ENCODE results near the gene CHTOP.
"Not testable (repeated sequence)": the region's sequence is repeated elsewhere in the genome, so short reads cannot be mapped to it uniquely, and the experiment has no call there.

Gene CHTOP, protein sequence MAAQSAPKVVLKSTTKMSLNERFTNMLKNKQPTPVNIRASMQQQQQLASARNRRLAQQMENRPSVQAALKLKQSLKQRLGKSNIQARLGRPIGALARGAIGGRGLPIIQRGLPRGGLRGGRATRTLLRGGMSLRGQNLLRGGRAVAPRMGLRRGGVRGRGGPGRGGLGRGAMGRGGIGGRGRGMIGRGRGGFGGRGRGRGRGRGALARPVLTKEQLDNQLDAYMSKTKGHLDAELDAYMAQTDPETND

DNA sequence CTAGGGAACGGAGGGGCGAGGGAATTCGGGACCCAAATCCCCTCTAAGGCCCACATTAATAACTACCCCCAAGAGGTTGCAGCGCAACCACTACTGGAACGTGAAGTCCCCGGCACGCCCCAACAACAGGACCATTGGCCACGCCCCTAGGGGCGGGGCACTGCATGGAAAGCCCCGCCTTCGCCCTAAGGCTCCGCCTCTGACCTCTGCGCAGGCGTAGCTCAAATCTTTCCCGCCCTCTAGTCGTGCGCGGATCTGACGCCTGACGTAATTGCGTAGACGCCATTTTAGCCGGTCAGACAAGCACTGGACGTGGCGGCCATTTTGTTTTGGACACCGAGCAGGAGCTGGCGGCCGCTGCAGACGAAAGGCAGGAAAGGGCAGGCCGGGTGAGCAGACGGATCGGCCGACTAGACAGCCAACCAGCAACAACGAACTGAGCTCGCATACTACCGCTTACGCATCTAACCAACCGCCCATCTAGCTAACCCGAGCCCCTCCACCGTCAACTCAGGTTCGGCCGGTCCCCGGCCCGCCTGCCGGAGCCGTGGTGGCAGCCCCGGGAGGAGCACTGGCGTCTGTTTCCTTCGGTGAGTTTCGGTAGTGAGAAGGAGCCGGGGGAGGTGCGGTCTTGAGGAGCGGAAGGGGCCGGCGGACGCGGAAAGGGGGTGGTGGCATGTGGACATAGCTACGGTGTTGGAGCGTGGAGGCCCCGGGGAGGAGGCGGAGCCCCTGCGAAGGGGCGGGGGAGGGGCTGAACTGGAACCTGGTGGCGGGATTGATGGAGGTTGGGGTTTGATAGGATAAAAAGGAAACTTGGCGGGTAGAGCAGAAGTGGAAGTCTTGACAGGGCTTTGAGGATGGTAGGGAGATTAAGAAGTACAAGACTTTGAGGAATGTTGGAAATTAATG is at the start of gene CHTOP:
TSS of gene CHTOP (plus strand) at position 313 of the 912 bp plus-strand sequence. CDS start 2,523 bp downstream, outside the sequence.
- peak; percentile 97 for DNase-seq

DNA sequence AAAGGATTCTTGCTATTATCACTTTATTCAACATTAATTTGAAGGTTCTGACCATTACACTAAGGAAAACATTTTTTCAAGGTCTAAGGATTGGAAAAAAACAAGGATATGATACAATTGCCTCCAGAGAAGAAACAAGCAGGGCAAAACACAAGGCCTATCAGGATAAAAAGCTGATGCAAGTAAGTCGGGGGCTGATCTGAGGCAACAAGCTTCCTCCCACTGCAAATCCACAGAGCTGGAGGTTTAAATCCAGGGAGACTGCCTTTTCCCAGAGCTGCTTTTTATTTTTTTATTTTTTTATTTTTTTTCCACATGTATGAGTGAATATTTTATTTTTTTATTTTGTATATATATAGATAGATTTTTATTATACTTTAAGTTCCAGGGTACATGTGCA is 48.9 kb upstream of the CHTOP start:
- no peak for DNase-seq

DNA sequence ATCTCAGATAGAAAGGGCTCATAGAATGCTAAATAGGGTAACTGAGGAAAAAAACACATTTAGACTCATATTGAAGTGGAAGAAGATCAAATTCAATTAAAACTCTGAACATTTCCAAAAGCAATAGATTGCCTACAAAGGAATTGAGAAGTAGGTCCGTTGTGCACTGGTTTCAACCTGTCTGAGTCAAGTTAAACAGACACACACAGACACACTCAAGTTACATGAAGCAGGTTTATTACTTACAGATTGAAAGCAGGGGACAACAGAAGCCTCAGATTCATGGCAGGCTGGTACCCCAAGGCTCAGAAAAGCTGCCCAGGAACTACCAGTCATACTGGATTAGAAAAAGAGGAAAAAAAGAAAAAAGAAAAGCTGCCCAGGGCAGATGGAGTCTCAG is 47.5 kb upstream of the CHTOP start:
- DNase-seq = no peak

DNA sequence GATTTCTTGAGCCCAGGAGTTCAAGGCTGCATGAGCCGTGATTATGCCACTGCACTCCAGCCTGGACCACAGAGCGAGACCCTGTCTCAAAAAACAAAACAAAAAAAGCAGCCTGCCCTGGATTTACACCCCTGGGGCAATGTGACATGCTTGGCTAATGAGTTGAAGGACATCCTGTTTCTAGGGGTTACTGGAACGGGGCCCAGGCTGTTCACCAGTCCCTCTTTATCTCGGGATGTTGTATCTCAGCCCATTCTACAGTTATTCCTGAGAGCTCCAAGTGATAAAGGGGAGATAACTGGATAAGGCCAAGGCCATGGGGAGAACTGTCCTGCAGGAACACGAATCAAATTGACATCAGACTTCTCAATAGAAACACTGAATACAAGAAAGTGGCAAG is 46.6 kb upstream of the CHTOP start:
- DNase-seq = no peak

DNA sequence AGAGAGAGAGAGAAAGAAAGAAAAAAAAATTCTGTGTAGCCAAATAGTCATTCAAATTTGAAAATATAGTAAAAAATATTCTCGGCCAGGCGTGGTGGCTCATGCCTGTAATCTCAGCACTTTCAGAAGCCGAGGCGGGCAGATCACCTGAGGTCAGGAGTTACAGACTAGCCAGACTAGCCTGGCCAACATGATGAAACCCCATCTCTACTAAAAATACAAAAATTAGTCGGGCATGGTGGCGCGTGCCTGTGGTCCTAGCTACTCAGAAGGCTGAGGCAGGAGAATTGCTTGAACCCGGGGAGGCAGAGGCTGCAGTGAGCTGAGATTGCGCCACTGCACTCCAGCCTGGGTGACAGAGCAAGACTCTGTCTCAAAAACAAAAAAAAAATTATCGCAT is 45.8 kb upstream of the CHTOP start:
- DNase-seq = not testable (repeated sequence)

DNA sequence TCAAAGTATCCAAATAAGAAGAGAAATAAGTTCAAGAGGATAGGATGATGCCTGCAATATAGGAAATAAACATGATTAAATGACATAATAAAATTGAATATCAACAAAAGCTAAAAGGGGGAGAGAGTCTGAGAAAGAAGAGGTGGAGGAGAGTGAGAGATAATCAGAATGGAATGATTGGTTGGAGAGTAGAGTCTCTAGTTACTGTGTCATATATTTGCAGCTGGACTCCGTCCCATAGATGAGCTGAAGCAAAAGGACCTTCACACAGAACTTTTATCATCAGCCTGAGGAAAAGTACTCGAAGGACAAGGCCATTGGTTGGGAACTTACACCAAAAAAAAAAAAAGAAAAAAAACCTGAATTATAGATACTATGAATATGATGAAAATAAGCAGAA is 45.4 kb upstream of the CHTOP start:
- DNase-seq = no peak

DNA sequence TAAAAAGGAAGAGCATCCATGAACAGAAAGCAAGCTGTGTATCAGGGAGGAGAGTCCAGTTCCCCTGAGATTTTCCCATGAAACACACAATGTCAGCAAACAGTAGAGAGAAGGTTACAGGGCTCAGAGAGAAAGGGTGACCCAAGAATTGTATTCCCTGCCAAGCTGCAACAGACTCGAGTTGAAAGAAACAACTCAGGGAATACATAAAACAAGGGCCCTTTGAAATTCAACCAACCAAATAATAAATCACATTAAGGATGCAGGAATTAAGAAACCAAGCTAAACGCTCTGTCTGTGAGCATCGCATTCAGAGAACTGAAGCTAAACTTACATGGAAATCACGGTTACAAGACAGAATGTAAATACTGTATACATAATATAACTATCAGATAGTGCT is 41.1 kb upstream of the CHTOP start:
- no peak for DNase-seq

DNA sequence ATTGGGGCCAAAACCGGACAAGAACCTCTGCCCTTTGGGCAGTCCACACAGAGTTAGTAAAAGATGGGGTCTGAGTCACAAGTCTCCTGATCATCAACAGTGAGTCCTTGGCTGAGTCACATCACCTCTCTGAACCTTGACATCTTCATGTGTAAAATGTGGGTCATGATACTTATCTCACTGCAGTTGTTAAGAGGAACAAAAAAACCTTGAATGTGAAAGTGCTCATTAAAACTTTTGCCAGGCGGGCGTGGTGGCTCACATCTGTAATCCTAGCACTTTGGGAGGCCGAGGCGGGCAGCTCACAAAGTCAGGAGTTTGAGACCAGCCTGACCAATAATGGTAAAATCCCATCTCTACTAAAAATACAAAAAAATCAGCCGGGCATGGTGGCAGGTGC is 36.7 kb upstream of the CHTOP start:
- peak; percentile 4 for DNase-seq

DNA sequence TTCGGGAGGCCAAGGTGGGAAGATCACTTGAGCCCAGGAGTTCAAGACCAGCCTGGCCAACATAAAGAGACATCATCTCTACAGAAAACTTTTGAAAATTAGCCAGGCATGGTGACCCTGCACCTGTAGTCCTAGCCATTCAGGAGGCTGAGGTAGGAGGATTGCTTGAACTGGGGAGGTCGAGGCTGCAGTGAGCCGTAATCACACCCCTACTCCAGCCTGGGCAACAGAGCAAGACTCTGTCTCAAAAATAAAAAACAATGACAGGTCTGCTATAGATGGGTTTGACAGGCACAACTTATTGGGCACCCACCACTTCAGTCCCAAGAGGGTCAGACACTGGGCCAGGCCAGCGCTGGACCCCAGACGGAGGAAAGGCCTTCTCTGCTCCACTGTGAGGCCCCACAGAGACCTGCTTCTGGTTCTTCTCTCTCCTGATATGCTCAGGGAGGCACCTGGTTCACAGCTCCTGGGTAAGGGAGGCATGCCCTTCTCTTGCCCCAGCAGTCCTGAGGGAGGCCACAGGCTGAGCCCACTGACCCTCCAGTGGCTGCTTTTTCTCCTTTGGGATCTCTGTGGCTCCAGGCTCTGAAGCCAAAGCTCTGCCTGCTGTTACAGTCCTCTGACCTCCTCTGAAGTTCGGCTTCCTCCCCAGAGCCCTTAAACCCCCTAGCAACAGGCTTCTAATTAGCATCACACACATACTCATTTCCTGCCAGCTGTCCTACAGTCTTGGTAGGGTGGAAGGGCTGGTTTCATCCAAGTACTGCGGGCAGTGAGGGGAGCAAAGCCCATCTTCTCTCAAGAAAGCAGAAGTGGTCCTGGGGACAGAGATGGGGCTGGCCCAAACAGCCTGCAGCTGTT is 35.3 kb upstream of the CHTOP start:
- DNase-seq = peak; percentile 27

DNA sequence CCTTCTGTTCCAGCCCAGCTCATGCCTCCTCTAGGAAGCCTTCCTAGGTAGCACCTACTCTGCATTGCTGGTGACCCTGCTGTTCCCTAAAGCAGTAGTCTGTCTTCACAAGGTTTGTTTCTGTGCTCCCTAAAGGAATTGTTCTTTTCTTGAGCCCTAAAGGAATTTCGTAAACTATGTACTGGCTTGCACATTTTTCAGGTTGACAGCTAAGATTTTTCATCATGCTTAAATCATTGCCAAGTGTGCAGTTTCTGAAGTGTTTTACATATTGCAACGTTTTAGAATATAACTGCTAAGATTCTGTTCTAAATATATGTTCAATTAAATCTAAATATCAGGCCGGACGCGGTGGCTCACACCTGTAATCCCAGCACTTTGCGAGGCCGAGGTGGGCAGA is 34.0 kb upstream of the CHTOP start:
- no peak for DNase-seq

DNA sequence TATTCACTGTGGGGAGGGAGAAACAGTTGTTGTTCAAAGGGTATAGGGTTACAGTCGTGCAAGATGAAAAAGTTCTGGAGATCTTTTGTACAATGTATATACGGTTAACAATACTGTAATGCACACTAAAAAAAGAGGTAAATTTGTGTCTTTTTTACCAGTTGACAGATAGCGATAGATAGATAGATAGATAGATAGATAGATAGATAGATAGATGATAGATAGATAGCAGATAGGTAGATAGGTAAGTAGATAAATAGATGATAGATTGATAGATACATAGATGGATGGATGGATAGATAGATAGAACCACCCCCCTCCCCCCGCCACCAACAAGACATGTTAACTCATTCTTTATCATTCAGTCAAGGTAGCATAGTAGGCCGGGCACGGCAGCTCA is 31.1 kb upstream of the CHTOP start:
- no peak for DNase-seq

DNA sequence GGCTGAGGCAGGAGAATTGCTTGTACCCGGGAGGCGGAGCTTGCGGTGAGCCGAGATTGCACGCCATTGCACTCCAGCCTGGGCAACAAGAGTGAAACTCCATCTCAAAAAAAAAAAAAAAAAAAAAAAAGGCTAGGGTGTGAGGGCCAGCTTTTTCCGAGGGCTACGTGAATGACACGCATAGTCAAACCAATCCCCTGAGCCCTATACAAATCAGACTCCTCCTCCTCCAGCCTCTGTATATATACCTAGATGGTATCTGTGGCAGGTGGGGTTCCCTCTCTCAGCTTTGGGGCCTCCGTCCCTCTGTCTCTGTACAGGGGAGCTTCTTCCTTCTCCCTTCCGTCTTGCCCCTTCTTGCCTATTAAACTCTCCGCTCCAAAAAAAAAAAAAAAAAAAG is 27.7 kb upstream of the CHTOP start:
- DNase-seq = no peak

DNA sequence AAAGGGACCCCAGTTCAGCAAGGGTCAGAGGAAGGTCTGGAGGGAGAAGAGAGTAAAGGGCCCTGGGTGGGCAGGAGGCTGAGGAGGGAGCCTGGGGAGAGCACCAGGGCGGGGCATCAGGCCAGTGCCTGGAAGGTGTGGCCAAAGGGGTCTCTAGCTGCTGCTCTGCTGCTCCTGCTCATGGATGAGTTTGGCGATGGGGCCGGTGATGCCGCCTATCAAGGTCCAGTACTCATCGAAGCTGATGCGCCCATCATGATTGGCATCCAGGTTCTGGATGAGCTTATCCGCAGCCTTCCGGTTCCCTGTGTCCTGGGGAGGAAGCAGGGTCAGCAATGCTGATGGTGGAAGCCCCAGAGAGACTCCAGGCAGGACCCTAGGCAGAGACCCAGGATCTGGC is 26.5 kb upstream of the CHTOP start:
- no peak for DNase-seq

DNA sequence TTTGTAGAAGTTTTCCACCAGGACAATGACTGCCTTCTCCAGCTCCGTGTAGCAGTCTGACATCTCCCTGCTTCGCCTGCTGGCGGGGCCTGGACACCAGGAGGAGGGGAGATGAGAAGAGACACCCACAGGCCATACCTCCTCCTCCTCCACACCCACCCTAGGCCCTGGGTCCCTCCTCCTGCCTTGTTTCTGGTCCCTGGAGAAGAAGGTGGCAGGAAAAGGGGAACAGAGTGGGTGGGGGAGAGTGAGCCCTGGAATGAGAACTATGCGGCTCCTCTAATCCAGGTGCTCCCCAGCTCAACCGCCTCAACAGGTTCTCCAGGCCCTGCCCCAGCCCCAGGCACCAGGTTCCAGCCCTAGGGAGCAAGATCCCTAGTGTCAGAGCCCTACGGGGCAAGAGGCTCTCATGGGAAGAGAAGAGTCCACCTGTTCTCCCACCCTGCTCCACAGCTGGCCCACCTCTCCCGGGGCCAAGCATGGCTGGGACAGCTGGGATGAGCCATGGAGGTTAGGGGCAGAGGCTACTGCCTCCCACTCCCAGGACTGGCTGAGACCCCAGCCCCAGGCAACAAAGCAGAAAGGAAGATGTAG is 25.7 kb upstream of the CHTOP start:
- no peak for DNase-seq

DNA sequence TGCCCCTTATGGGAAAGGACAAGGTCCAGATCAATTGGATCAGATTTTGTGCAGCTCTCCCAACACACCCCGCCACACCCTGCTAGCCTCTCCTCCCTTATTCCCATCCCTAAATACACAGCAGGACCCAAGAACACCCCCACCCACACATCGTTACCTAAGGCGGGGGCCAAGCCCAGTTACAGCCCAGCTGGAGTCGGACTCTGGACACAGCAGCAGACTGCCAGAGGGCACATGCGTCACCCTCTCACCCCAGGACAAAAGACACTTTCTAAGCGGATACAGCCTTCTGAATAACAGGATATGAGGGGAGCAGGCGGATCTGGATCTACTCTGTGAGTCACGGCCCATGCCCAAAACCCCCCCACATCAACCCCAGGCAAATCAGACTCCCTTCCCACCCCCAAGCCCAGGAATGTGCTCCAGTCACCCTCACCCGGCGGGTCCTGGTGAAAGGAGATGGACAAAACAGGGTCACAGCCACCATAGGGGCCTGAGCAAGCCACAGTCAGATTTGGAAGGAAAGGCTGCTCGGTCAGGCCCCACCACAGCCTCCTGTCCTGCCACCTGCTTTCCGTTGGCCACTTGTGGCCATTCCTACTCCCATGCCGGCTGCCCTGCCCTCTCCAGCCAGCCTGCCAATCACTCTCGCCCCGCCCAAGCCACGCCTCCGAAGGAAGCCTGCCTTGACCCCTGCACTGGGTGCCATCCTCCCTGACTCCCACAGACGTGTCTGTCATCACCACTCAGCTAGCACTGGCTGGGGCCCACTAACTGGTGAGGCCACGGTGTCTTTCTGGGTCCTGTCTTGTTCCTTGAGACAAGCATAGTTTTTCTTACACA is 24.9 kb upstream of the CHTOP start:
- no peak for DNase-seq

DNA sequence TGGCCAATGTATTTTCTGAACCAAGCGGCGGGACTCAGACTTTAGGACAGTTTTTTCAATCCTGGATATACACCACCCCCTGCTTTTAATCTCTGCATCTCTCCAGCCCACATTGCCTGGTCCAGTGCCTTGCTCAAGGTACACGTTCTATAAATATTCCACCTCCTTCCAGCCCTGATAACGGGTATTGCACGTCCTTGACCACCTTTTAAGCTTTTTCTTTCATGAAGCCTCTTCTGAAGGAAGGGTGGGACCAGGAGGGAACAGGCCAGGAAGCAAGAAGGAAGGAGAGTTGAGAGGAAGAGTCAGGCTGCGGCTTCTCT is 24.3 kb upstream of the CHTOP start:
- DNase-seq = no peak

DNA sequence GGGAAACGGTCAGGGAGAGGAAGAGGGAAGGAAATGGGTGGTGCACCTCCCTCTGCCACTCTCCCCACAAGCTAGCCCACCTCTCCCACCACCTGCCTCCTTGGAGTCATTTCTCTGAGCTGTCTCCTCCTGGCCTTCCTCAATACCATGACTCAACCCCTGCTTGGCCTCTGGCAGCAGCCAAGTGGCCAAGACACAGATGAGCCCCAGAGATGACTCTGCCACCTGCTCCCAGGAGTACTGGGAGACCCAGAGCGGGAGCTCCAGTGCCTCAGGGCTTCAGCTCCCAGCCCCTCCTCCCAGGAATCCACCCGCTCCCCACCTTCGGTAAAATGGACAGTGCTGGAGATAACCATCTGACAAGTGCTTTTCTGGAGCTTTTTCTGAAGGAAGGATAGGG is 23.5 kb upstream of the CHTOP start:
- no peak for DNase-seq

DNA sequence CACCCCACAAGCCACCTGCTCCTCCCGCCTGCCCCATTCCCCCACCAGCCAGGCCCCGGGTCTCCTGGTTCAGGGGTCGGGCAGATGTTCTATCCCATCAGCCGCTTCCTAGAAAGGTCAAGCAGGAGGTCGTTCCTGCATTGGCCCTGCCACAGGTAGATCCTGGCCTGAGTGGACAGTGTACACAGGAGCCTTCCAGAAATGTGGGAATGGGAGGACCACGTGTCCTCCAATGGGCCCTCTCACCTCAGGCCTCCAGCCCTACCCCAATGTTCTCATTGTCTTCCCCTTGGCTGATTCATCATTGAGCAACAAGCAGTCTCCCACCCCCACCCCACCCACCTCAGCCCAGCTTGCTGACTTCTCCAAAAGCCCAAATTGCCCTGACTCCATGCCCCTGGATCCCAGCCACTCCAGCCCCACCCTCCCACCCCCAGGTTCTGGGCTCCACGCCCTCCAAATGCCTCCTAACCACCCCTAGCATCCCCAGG is 23.0 kb upstream of the CHTOP start:
- DNase-seq = no peak

DNA sequence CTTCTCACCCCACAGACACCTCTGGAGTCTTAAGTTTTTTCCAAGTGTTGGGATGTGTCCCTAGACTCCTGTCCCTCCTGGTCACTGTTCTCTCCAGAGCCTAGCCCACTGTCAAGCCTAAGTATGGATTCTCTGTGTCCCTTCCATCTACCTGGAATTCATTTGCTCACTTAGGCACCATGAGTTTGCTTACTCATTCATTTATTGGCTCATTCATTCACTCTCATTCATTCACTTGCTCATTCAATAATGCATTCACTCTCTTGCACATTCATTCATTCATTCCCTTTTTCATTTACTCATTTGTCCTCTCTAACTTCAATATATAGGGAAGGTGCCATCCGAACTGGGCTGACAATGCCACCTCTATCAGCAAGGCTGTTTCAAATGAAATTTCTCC is 22.5 kb upstream of the CHTOP start:
- DNase-seq = no peak

DNA sequence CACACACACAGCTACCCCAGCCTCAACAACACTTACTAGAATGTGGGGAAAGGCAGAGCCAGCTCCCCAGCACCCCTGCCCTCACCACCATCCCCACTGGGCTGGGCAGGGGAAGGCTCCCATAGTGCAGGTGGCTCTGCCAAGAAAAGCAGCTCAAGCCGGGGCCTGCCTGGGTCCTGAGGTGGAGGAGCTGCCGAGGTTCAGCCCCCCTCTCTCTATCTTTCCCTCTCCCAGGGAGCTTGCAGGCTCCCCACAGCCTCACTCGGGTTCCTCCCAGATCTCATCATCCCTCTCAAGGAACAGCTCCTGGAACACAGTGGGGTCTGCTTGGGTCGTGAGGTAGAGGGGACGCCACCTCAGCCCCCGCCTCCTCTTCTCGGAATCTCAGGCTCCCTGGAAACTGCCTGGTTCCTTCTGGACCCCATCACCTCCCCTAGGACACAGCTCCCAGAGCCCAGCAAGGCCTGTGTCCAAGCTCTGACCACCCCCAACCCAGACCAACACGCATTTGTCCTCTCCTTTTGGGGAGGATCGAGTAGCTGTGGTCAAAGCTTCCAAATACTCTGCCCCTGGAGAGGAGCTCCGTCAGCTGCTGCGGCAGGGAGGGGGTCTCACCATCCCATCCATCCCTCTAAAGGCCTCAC is 21.6 kb upstream of the CHTOP start:
- DNase-seq = no peak

DNA sequence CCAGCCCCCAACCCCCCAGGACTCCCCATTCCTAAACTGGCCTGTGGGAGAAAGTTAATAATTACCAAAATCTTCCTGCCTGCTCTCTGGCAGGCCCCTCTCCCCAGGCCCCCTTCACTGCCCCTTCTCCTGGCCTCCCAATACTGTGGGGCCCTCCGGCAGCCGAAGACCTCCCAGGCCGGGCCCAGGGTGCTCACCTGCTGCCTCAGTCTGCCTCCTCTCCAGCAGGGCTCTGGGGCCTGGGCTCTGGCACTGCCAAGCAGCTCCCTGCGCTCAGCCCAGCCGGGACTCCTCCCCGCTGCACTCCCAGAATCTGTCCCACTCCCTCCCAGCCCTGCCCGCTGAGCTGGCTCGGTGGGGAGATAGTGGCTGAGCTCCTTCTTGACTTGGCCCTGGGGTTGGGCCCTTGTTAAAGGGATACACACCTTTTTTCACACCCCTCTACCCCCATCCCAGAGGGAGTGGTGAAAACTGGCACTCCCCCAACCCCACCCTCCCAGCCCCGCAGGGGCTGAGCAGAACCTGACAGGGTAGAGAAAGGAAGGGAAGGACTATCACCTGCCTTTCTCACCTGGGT is 21.0 kb upstream of the CHTOP start, which contains the start of gene S100A16:
TSS of gene S100A16 (minus strand) at position 383 of the 577 bp plus-strand sequence. CDS start 4,986 bp downstream, outside the sequence.
- DNase-seq = no peak

Measured in CD4-positive, alpha-beta T cell treated with Interleukin-21 for 1 hour (primary cell).